WTC11 (cell line): ENCODE results near the gene FAM20C. TPM values are rescaled to one million over a fixed set of nuclear protein-coding genes. Genes with fewer than 3 reads are reported as not detected.

Experiments
- ATAC-seq: fragments of 200-7000 bp; cut with Tn5 transposase; 2 replicates; pipeline ENCODE4 v1.10.0; 2021; ENCODE audit warnings: mild to moderate bottlenecking, moderate library complexity
- CTCF ChIA-PET: fragments of 300-600 bp; sonication (Branson Sonifier 250); formaldehyde crosslinking; loops from one replicate; lab custom pipeline; 2021; ENCODE audit warnings: antibody characterized with exemption; lab: Charles Lee
- POLR2A ChIA-PET: fragments of 350-600 bp; sonication (Branson Sonifier 250); formaldehyde crosslinking; loops from one replicate; lab custom pipeline; 2021; ENCODE audit warnings: antibody characterized with exemption; lab: Charles Lee
- DNase-seq: peaks from one replicate; pipeline ENCODE4 v3.0.0; 2021; ENCODE audit warnings: low spot score
- H3K27ac Mint-ChIP-seq: 2 replicates; pipeline ENCODE4 v1.8.0; 2021; ENCODE audit warnings: mixed read lengths
- H3K27me3 Mint-ChIP-seq: 2 replicates; pipeline ENCODE4 v1.8.0; 2021; ENCODE audit warnings: low read depth, mild to moderate bottlenecking, moderate library complexity, mixed read lengths
- H3K36me3 Mint-ChIP-seq: 2 replicates; pipeline ENCODE4 v1.8.0; 2021; ENCODE audit warnings: mixed read lengths
- H3K4me1 Mint-ChIP-seq: 2 replicates; pipeline ENCODE4 v1.8.0; 2022; ENCODE audit warnings: mixed read lengths
- H3K4me3 Mint-ChIP-seq: 2 replicates; pipeline ENCODE4 v1.8.0; 2021; ENCODE audit warnings: mild to moderate bottlenecking, moderate library complexity, mixed read lengths
- H3K9me3 Mint-ChIP-seq: 2 replicates; pipeline ENCODE4 v1.8.0; 2021; ENCODE audit warnings: mixed read lengths
- CREB1 ChIP-seq: sonication (generic); formaldehyde crosslinking; IDR thresholded peaks from 2 replicates; pipeline ENCODE4 v1.8.0; 2023; ENCODE audit warnings: mild to moderate bottlenecking, missing genetic modification reagents
- FOXJ3 ChIP-seq: sonication (generic); formaldehyde crosslinking; IDR thresholded peaks from 2 replicates; pipeline ENCODE4 v1.9.0; 2021; ENCODE audit warnings: missing genetic modification reagents, mild to moderate bottlenecking, borderline replicate concordance
- GTF2I ChIP-seq: fragments of 250-450 bp; sonication (Bioruptor Pico); conservative IDR thresholded peaks from 2 replicates; pipeline ENCODE4 v1.4.0; 2021; ENCODE audit warnings: mild to moderate bottlenecking
- IRF2 ChIP-seq: sonication (generic); formaldehyde crosslinking; IDR thresholded peaks from 2 replicates; pipeline ENCODE4 v1.8.0; 2022; ENCODE audit warnings: low read depth, missing genetic modification reagents, borderline replicate concordance
- MLX ChIP-seq: sonication (generic); formaldehyde crosslinking; IDR thresholded peaks from 2 replicates; pipeline ENCODE4 v1.8.1; 2023; ENCODE audit warnings: mild to moderate bottlenecking, missing genetic modification reagents, moderate library complexity
- MXD4 ChIP-seq: fragments of 250-450 bp; sonication (Bioruptor Pico); IDR thresholded peaks from 2 replicates; pipeline ENCODE4 v1.8.0; 2021; ENCODE audit warnings: mild to moderate bottlenecking, moderate library complexity, borderline replicate concordance
- NFE2L1 ChIP-seq: sonication (generic); formaldehyde crosslinking; IDR thresholded peaks from 2 replicates; pipeline ENCODE4 v1.8.1; 2023; ENCODE audit warnings: missing genetic modification reagents
- NR2C2 ChIP-seq: sonication (generic); formaldehyde crosslinking; IDR thresholded peaks from 2 replicates; pipeline ENCODE4 v1.8.0; 2022; ENCODE audit warnings: mild to moderate bottlenecking, missing genetic modification reagents
- NR3C1 ChIP-seq: sonication (generic); formaldehyde crosslinking; conservative IDR thresholded peaks from 2 replicates; pipeline ENCODE4 v1.8.1; 2023; ENCODE audit warnings: low read depth, mild to moderate bottlenecking, missing genetic modification reagents
- PREB ChIP-seq: sonication (generic); formaldehyde crosslinking; IDR thresholded peaks from 2 replicates; pipeline ENCODE4 v1.8.1; 2022; ENCODE audit warnings: mild to moderate bottlenecking, missing genetic modification reagents, moderate library complexity, borderline replicate concordance
- RORB ChIP-seq: fragments of 250-450 bp; sonication (Bioruptor Pico); IDR thresholded peaks from 2 replicates; pipeline ENCODE4 v1.9.0; 2021; ENCODE audit warnings: mild to moderate bottlenecking
- TCF7 ChIP-seq: sonication (generic); formaldehyde crosslinking; IDR thresholded peaks from 2 replicates; pipeline ENCODE4 v1.8.0; 2022; ENCODE audit warnings: mild to moderate bottlenecking, low read depth, missing genetic modification reagents, moderate library complexity
- ZBTB43 ChIP-seq: sonication (generic); formaldehyde crosslinking; IDR thresholded peaks from 2 replicates; pipeline ENCODE4 v1.8.1; 2023; ENCODE audit warnings: mild to moderate bottlenecking, missing genetic modification reagents
- ZNF423 ChIP-seq: fragments of 250-450 bp; sonication (Bioruptor Pico); IDR thresholded peaks from 2 replicates; pipeline ENCODE4 v2.1.2; 2022; ENCODE audit warnings: mild to moderate bottlenecking, moderate library complexity
- ZNF512 ChIP-seq: sonication (generic); formaldehyde crosslinking; IDR thresholded peaks from 2 replicates; pipeline ENCODE4 v1.8.1; 2022; ENCODE audit warnings: missing genetic modification reagents, borderline replicate concordance
- total RNA-seq: library from RNA; stranded (reverse); gene quantifications from 3 replicates; pipeline ENCODE4 v1.2.3, GENCODE V29; 2021
- TF ChIP-seq, protein P1 (sequence below): sonication (generic); formaldehyde crosslinking; conservative IDR thresholded peaks from 2 replicates; pipeline ENCODE4 v1.8.1; 2023; ENCODE audit warnings: mild to moderate bottlenecking, low read depth, missing genetic modification reagents, moderate library complexity
- TF ChIP-seq, protein P2 (sequence below): fragments of 250-450 bp; sonication (Bioruptor Pico); IDR thresholded peaks from 2 replicates; pipeline ENCODE4 v1.9.0; 2021; ENCODE audit warnings: mild to moderate bottlenecking
- TF ChIP-seq, protein P3 (sequence below): sonication (generic); formaldehyde crosslinking; IDR thresholded peaks from 2 replicates; pipeline ENCODE4 v1.8.1; 2023; ENCODE audit warnings: mild to moderate bottlenecking, missing genetic modification reagents, borderline replicate concordance

Gene FAM20C
- total RNA-seq, 1 experiment from 2014 or later, result 64.9 TPM

- TF ChIP-seq PREB (CRISPR knock-in tag), result no peak
Observed at GRCh38 chr7:143811-144453, 48.4 kb upstream of the FAM20C start (continued).

GRCh38 chr7:144454-144826, 47.9 kb upstream of the FAM20C start:
- peaks cover 28% of the 10 kb centered on the region for H3K36me3 Mint-ChIP-seq
- no peak overlapping the region for H3K4me3 Mint-ChIP-seq
- ChIA-PET CTCF (no interaction called here), POLR2A (no interaction called here)
- H3K9me3 Mint-ChIP-seq, result no peaks in the 10 kb centered on the region
- peaks cover 14% of the 10 kb centered on the region for H3K4me1 Mint-ChIP-seq
- TF ChIP-seq ZBTB43 (CRISPR knock-in tag) (no peak), IRF2 (CRISPR knock-in tag) (no peak), NR3C1 (no peak), CREB1 (no peak), MLX (CRISPR knock-in tag) (no peak), FOXJ3 (no peak), NFE2L1 (no peak)
- H3K27me3 Mint-ChIP-seq, result no peaks in the 10 kb centered on the region
- DNase-seq (no peak), ATAC-seq (no peak)
- no peak overlapping the region for H3K27ac Mint-ChIP-seq

DNA sequence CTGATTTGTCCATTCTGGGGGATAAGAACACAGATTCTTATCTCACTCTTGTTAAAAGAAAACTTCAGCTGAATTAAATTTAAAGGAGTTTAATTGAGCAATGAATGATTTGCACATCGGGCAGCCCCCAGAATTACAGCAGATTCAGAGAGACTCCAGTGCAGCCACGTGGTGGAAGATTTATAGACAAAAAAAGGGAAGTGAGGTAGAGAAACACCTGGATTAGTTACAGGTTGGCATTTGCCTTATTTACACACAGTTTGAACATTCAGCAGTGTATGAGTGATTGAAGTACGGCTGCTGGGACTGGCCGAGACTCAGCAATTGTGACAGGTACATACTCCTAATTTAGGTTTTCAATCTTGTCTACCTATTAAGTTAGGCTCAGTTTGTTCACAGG, 46.5 kb upstream of the FAM20C start:
- no peak overlapping the region for H3K27ac Mint-ChIP-seq
- H3K9me3 Mint-ChIP-seq, result no peaks in the 10 kb centered on the region
- H3K27me3 Mint-ChIP-seq, result no peaks in the 10 kb centered on the region
- H3K4me1 Mint-ChIP-seq, result peaks cover 17% of the 10 kb centered on the region
- ChIA-PET POLR2A (no interaction called here), CTCF (no interaction called here)
- peaks cover 28% of the 10 kb centered on the region for H3K36me3 Mint-ChIP-seq
- no peak overlapping the region for H3K4me3 Mint-ChIP-seq
- no peak for TF ChIP-seq NR2C2 (CRISPR knock-in tag)
- no peak for TF ChIP-seq MXD4 (CRISPR knock-in tag)
- no peak for TF ChIP-seq GTF2I (CRISPR knock-in tag)
- no peak for TF ChIP-seq ZNF423 (CRISPR knock-in tag)
- TF ChIP-seq TCF7 (CRISPR knock-in tag), result no peak
- TF ChIP-seq, protein P1, sequence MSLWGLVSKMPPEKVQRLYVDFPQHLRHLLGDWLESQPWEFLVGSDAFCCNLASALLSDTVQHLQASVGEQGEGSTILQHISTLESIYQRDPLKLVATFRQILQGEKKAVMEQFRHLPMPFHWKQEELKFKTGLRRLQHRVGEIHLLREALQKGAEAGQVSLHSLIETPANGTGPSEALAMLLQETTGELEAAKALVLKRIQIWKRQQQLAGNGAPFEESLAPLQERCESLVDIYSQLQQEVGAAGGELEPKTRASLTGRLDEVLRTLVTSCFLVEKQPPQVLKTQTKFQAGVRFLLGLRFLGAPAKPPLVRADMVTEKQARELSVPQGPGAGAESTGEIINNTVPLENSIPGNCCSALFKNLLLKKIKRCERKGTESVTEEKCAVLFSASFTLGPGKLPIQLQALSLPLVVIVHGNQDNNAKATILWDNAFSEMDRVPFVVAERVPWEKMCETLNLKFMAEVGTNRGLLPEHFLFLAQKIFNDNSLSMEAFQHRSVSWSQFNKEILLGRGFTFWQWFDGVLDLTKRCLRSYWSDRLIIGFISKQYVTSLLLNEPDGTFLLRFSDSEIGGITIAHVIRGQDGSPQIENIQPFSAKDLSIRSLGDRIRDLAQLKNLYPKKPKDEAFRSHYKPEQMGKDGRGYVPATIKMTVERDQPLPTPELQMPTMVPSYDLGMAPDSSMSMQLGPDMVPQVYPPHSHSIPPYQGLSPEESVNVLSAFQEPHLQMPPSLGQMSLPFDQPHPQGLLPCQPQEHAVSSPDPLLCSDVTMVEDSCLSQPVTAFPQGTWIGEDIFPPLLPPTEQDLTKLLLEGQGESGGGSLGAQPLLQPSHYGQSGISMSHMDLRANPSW (CRISPR knock-in tag), result no peak
- no peak for TF ChIP-seq ZNF512 (CRISPR knock-in tag)
- TF ChIP-seq, protein P2, sequence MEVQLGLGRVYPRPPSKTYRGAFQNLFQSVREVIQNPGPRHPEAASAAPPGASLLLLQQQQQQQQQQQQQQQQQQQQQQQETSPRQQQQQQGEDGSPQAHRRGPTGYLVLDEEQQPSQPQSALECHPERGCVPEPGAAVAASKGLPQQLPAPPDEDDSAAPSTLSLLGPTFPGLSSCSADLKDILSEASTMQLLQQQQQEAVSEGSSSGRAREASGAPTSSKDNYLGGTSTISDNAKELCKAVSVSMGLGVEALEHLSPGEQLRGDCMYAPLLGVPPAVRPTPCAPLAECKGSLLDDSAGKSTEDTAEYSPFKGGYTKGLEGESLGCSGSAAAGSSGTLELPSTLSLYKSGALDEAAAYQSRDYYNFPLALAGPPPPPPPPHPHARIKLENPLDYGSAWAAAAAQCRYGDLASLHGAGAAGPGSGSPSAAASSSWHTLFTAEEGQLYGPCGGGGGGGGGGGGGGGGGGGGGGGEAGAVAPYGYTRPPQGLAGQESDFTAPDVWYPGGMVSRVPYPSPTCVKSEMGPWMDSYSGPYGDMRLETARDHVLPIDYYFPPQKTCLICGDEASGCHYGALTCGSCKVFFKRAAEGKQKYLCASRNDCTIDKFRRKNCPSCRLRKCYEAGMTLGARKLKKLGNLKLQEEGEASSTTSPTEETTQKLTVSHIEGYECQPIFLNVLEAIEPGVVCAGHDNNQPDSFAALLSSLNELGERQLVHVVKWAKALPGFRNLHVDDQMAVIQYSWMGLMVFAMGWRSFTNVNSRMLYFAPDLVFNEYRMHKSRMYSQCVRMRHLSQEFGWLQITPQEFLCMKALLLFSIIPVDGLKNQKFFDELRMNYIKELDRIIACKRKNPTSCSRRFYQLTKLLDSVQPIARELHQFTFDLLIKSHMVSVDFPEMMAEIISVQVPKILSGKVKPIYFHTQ (CRISPR knock-in tag), result no peak
- TF ChIP-seq RORB (CRISPR knock-in tag), result no peak
- TF ChIP-seq, protein P3, sequence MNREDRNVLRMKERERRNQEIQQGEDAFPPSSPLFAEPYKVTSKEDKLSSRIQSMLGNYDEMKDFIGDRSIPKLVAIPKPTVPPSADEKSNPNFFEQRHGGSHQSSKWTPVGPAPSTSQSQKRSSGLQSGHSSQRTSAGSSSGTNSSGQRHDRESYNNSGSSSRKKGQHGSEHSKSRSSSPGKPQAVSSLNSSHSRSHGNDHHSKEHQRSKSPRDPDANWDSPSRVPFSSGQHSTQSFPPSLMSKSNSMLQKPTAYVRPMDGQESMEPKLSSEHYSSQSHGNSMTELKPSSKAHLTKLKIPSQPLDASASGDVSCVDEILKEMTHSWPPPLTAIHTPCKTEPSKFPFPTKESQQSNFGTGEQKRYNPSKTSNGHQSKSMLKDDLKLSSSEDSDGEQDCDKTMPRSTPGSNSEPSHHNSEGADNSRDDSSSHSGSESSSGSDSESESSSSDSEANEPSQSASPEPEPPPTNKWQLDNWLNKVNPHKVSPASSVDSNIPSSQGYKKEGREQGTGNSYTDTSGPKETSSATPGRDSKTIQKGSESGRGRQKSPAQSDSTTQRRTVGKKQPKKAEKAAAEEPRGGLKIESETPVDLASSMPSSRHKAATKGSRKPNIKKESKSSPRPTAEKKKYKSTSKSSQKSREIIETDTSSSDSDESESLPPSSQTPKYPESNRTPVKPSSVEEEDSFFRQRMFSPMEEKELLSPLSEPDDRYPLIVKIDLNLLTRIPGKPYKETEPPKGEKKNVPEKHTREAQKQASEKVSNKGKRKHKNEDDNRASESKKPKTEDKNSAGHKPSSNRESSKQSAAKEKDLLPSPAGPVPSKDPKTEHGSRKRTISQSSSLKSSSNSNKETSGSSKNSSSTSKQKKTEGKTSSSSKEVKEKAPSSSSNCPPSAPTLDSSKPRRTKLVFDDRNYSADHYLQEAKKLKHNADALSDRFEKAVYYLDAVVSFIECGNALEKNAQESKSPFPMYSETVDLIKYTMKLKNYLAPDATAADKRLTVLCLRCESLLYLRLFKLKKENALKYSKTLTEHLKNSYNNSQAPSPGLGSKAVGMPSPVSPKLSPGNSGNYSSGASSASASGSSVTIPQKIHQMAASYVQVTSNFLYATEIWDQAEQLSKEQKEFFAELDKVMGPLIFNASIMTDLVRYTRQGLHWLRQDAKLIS, result no peak
- DNase-seq, result no peak
- ATAC-seq, result no peak
